Kidney glomerular epithelial cell (primary cell): ENCODE measurements around the gene MIB1.

Experiments used
- DNase-seq: peaks from one replicate; lab custom pipeline; 2025; lab: John Stamatoyannopoulos, UW

Gene MIB1

DNA sequence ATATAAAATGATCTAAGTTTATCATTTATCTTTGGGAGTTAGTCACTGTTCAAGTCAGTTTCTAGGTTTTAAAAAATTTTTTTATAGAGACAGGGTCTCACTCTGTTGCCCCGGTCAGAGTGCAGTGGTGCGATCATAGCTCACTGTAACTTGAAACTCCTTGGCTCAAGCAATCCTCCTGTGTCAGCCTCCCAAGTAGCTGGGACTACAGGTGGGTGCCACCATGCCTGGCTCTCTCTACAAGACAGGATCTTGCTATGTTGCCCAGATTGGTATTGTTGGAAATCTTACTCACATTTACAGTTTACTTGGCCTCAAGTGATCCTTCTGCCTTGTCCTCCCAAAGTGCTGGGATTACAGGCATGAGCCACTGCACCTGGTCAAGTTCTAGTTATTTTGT is 74.5 kb downstream of the MIB1 start:
- no peak for DNase-seq

DNA sequence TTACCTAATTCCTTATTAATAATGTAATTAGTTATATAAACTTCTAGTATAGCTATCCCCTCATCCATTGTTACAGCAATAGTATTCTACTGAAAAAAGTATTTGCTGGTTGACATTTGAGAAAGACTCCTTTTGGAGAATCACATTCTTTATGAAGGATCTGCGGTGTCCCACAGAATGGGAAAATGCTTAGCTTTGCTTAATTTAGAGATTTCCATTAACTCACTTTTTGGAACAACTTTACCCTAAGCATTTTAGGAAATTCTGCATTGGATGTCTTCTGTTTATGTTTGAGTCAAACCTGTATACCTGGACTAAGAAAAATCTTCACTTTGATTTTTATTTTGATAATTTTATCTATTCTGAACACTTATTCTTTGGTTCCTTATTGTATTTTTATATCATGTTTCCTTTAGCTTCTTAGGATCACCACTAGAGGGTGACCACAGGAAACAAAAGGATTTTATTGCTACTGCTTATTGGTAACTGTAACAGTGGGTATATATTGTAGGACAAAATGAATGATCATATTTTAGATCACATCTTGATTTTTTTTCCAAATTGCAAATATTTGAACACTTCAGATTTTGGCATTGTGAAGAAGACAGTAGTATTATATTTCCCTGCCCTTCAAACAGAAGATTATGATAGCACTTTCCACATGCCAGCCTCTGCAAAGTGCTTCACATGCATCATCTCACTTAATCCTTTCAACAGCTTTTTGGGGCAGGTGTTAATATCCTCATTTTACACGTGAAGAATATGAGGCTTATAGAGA is 79.6 kb downstream of the MIB1 start:
- DNase-seq: peak; percentile 13

DNA sequence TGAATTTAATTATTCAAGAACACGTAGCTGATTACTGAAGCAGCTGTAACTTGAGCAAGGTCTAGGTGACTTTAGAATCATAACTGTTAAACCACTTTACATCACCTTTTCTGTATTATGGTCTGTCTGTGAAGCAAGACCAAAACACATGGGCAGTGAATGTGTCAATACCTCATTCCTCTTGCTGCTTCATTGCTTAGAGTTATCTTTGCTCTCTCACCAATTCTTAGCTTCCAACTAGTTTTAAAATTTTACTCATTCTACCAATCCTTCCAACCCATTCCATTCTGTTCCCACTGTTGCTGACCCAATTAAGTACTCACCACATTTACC is 80.2 kb downstream of the MIB1 start:
- DNase-seq: no peak

DNA sequence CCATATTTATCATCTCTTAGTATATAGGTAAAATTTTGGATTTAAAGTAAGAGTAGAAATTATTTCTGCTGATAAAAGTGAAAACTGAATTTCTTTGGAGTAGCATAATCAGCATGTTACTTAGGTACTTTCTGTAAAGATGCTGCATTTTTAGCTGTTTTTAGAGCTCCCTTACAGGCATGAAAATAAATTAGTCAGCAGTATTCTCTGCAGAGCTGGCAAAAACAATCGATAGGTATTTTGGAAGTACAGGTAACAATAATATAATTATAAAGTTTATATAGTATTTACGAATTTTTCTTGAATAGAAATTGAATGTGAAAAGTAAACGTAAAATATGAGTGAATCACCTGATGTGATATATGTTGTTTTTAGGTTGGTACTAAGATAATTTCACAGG is 83.3 kb downstream of the MIB1 start:
- DNase-seq: no peak

DNA sequence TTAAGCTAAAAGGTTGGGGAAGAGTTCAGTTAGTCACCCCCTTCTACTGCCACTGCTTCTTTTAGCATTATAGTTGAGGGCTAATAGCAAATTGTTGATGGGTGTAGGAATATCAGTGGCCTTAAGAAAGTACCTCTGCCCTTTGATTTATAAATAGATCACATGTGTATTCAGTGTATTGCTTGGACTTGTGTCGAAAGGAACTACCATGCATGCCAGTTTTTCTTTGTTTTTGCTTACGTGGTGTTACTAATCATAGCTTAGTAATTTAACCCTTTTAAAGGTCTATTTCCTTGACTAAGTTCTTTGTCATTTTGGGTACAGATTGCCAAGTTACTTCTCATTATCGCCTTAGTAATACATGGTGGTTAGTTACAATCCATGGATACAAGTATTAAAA is 85.6 kb downstream of the MIB1 start:
- DNase-seq: peak; percentile 25

DNA sequence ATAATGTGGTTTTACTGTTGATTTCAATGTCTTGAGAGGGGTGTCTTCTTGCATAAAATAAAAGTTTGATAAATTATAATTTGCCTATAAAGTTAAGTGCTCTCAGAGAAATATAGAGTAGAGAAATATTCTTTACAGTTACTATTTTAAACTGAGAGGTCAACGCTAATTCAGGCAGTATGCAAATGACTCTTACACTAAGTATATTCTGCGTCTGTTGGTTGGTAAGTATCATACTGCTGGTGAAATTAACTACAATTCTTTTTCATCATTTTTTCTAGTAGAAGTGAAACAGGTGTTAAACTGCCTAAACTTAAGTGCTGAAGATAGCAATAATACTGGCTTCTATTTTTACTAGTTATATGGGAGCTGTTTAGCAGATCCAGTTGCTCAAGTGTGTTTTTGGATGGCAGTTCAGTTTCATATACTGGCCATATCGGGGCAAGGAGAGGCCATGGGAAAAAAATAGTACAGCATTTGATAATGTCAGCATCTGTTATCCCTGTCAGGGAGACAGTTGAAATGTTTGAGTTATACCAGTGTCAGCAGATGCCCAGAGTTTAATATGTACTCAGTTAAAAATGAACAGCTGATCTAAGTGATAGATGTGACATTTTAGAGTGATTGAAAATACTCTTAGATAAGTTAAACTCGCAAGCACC is 86.2 kb downstream of the MIB1 start:
- no peak for DNase-seq

DNA sequence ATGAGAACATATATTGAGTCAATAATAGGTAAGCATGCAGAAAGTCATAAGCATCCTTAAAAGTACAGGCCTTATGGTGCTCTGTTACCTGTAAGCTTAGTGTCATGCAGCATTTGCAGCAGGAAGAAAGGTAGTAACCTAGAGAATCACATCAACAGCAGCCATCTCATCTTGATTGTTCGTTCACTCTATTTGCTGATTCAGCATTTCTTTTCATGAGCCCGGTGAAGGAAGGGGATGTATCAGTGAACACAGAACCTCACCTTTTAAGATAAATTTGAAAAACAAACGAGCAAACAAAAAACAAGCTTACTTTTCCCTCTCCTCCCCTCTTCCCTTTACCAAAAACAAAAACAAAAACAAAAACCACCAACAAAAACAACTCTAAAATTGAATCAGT is 89.9 kb downstream of the MIB1 start:
- DNase-seq: no peak

DNA sequence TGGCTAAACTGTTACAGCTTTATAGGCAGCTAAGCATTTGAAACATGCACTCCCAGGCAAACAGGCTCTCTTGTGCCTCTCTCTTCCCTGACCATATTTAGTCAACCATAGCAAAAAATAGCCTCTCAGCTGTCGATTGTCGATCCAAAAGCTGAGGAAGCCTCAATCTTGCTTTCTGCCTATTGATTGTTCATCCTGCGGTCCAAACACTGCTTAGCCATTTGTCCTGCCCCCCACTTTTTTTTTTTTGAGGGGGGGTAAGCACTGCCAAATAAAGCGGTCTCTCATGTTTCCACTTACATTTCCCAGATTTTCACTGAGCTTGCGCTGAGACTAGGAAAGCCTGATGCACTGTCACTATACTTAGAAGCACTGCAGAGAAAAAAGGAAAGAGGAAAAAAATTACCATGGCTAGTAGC is 90.8 kb downstream of the MIB1 start:
- DNase-seq: no peak

DNA sequence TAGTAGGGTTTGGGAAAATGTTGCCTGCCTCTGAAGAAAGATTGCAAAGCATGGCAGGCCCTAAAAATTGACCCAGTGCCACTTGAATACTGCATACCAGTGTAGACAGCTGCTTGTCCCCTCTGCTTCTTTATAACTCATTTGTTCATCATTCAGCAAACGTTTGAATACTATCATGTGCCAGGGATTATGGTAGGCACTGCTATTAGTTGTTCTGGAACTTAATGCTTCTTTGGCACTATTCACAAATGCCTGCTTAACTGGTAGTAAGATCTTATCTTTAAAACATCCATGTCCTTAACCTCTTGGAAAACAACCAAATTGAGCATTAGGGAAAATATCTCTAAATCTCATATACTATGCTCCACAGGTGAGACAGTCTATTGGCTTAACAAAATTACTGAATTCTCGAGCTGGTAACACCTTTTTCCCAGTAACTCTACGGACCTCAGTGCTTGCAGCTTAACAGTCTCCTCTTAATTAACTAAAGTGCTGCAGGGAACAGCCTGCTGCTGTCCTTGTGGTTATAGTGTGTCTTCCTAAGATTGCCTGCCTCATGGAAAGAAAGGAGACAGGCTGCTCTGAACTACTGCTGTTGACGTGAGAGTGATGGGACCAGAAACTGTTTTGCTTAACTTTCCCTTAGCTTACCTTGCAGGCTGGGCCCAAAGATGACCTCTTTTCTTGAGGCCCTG is 93.2 kb downstream of the MIB1 start:
- no peak for DNase-seq

DNA sequence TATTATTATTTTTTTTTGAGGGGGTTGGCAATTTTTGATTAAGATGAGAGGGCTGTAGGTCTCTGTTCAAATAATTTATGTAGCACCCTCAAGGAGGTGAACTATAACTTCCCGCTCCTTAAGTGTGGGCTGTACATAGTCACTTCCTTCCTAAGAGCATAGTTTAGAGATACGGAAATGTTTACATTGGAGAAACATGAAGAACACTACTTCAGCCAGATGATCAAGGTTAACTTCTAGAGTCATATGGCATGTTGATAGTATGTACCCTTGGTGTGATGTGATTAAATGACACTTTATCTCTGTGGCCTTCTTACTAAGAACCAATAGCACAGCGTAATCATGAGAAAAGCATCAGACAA is 93.7 kb downstream of the MIB1 start:
- no peak for DNase-seq

DNA sequence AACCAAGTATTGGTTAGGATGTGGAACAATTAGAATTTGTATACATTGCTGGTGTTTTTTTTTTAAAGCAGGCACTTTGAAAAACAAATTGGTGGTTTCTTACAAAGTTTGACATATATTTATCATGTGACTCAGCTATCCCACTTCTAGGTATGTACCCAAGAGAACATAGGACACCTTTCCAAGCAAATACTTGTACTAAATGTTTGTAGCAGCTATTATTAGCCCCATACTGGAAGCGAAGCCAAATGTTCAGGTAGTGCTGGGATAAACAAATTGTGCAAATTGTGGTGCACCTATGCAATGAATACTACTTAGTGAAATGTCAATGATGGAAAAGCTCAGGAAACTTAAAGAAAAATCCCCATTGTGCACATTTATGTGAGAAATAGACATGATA is 101.0 kb downstream of the MIB1 start:
- no peak for DNase-seq

DNA sequence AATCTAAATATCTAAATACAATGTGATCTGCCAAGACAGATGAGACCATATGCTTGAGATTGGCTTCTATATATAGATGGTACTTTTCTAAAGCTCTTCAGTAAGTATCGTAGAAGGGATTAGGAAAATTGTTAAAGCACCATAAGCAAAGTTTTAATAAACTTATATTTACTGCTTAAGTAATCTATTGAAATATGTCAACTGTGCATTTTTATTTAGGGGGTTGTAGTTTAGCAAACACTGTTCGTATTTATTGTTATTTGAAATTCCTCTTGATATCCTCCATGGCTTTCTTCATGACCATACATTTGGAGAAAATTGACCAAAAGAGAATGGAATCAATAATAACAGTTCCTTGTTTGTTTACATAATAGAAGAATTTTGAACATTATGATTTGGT is 102.7 kb downstream of the MIB1 start:
- DNase-seq: no peak

DNA sequence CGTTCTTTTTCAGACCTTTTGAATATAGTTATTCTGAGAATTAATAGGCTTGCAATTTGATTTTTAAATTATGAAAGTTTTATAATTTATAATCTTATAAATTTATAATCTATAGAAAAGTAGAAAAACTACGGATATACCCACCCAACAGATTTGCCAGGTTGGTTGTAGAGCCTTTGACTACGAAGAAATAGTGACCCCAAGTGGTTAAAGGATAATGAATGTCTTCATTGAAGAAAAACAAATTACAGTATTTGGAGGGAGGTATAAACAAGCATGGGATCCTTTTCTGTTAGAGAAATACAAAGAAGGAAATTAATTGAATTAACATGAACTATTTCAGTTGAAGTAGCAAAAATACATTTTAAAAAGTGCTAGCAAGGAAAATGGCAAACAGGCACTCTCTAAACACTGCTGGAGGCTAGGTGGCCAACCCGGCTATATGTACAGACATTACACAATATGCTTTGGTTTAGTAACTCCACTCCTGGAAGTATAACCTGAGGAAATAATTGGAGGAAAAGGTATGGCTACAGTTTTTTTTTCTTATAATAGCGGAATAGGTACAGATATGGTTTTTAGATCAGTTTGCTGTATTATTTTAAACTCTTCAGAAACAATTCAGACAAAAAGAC is 110.9 kb downstream of the MIB1 start:
- DNase-seq: peak; percentile 5

DNA sequence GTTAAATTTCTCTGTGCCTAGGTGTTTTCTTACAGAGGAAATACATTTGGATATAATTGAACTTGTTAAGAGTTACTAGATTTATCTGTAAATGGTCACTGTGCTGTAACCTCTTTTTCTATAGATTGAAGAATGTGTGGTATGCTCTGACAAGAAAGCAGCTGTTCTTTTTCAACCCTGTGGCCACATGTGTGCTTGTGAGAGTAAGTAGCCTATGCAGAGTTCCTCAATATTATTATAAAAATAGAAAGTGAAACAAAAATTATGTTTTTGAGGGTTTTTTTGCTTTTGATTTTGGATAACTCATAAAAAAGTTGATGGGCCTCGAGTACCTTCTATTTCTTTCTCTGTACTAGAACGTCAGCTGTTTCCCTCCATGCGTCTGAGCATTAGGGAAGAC is 112.4 kb downstream of the MIB1 start:
- no peak for DNase-seq

DNA sequence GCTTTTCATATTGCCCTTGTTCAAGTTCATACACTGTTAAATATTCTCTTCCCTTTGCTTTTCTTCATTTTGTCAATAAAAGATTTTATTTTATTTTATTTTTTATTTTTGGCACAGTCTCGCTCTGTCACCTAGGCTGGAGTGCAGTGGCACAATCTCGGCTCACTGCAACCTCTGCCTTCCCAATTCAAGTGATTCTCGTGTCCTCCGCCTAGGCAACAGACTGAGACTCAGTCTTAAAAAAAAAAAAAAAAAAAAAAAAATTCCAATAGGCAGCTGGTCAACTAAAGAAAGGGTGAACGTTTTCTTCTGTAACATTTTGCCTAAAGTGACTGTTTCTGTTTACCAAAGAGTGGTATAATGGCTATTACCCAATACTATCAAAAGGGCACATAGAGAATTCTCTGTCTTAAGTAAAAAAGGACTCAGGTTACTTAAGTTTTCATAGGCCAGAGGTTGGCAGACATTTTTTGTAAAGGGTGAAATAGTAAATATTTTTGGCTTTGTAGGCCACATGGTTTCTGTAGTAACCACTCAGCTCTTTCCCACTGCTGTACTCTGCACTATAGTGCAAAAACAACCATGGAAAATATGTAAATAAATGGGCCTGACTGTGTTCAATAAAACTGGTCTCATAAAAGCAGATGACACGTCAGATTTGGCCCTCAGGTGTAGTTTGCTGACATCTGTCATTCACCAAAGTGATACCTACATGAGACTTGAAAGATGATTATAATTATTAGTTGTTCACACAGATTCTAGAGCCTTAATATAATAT is 113.4 kb downstream of the MIB1 start:
- no peak for DNase-seq

DNA sequence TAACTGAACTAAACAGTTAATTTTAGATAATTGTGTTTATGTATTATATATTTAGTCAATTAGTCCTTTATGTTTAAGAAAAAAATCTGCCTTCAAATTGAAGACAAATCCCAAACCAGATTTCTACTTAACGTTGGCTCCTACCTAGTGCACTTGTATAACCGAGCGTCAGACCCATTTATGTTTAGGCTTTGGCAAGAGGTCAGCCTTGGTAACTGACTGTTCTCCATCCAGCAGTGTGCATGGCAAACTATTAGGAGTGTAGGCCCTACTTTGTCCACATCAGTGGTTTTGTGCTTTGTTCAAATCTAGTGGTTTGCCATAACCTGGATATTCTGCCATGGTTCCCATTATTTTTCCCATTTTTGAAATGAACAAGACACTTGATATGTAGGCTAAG is 114.8 kb downstream of the MIB1 start:
- no peak for DNase-seq

DNA sequence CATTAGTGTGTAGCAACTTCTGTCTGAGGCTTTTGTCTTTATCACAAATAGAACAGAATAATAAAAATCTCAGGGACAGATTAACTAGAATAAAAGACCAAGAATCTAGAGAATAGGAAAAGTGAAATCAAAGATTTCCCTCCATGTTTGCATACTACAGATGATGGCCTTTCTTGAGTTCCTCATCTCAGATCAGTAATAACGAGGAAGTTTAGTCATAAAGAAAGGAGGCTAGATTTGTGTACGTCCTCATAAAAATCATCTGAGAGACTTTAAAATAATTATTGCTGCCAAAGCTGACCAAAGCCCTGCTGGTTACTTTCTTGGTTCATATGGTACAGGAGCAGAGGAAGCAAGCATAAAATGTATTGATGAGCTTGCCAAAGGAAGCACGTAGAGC is 117.3 kb downstream of the MIB1 start:
- DNase-seq: no peak

DNA sequence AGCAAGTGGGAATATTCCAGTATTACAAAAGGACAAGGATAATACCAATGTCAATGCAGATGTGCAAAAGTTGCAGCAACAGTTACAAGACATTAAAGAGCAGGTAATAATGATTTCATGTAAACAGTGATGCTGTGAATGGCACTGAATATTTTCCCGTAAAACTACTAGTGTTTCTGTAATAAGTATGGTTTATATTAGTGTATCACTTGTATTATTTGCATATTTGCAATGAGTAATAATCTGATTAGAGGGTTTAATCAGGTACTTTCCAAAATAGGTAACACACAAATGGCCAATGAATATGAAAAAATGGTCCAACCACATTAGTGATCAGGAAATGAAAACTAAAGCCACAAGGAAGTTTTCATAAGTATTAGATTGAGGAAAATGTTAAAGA is 118.0 kb downstream of the MIB1 start:
- no peak for DNase-seq

DNA sequence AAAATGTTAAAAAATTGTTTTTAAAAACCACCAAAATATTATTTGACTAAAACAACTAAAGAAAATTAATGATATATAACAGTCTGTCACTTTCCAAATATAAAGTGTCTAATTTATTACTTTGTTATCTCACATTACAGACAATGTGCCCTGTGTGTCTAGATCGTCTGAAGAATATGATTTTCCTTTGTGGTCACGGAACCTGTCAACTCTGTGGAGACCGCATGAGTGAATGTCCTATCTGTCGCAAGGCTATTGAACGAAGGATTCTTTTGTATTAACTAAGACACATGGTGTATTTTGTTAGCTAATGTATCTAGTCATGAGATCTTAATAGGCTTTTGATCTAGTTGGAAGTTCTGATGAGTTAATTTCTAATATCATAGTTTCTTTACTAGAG is 123.8 kb downstream of the MIB1 start:
- no peak for DNase-seq

DNA sequence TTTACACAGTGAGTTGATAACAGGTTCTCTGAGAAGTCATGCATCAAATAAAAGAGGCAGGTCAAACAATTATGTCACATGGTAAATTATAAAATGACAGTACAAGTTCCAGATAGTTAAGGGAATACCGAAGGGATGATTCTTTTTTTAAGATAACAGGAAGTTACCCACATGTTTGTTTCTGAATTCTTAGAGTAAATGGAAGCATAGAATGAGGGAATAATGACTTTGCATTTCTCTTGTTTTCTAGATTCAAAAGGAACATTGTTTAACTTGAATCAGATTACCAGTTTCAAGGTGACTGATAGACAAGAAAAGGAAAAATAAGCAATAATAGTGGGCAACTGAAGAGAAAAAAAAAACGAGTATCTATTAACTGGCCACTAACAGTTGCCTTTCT is 124.5 kb downstream of the MIB1 start:
- DNase-seq: no peak

DNA sequence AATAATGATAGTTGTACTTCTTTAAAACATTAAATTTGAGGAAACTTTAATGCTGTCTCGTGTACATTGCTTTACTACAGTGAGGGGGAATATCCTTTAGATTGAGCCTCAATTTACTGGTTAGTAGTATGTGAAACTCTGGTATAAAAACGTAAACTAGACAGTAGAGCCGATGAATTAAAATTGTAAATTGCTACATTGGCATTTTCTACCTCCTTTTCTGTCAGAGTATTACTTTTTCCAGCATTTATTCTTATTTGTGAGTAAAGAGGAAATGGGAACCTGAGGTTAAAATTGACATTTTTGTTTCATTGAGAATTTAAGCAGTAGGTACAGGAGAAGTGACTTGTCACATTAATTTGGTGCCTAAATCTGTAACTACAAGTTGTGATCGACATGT is 128.2 kb downstream of the MIB1 start:
- DNase-seq: no peak

DNA sequence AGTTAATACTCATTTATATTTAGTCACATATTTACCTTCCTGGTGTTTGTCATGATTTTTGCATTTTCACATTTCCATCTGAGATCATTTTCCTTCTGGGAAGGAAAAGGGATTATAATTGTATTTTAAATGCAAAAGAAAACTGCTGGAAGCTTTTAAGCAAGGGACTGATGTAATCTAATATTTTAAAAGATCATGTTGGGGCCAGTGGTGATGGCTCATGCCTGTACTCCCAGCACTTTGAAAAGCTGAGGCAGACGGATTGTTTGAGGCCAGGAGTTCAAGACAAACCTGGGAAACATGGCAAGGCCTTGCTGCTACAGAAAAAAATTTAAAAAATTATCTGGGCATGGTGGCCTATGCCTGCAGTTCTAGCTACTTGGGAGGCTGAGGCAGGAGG is 149.0 kb downstream of the MIB1 start:
- no peak for DNase-seq
